Skeletal muscle satellite cell (primary cell): Measurements from ENCODE around the gene CLEC4G.
"Not testable (repeated sequence)": the region's sequence is repeated elsewhere in the genome, so short reads cannot be mapped to it uniquely, and the experiment has no call there.

Source experiments
- H3K27me3 ChIP-seq: 2 replicates; pipeline ENCODE4 v1.7.0; 2013; ENCODE audit warnings: low read length; ENCODE audit not compliant: control insufficient read depth, insufficient read depth
- H3K36me3 ChIP-seq: 2 replicates; pipeline ENCODE4 v1.7.0; 2013; ENCODE audit warnings: mild to moderate bottlenecking, control low read depth, low read length; ENCODE audit not compliant: insufficient read depth
- H3K4me1 ChIP-seq: 2 replicates; pipeline ENCODE4 v1.7.0; 2013; ENCODE audit warnings: low read length; ENCODE audit not compliant: control insufficient read depth, insufficient read depth
- H3K4me2 ChIP-seq: 2 replicates; pipeline ENCODE4 v1.7.0; 2013; ENCODE audit warnings: mild to moderate bottlenecking, low read length
- H3K4me3 ChIP-seq: 2 replicates; pipeline ENCODE4 v1.7.0; 2013; ENCODE audit warnings: low read length
- H3K9ac ChIP-seq: 2 replicates; pipeline ENCODE4 v1.7.0; 2013; ENCODE audit warnings: mild to moderate bottlenecking, low read depth, low read length, moderate library complexity
- H3K9me3 ChIP-seq: replicated peaks from 2 replicates; pipeline ENCODE4 v1.7.0; 2013; ENCODE audit warnings: mild to moderate bottlenecking, control low read depth, low read length

The CLEC4G gene

DNA sequence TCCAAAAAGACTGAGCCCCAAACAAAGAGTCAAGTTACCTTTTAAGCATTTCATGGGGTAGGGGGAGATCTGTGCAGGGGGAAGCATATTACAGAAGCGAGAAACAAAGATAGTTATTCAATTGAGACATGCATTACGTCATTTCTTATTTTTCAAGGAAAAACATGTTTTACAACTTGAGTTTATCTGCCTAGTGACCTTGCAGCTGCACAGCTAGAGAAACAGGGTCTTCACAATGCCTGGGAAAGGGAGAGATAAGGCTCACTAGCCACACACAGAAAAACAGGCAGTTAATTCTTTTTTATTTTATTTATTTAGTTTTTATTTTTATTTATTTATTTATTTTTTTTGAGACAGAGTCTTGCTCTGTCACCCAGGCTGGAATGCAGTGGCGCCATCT is 32.2 kb upstream of the CLEC4G start:
- H3K9me3 ChIP-seq, H3K36me3 ChIP-seq, H3K4me1 ChIP-seq, H3K4me2 ChIP-seq, H3K9ac ChIP-seq, H3K4me3 ChIP-seq: not testable (repeated sequence)
- H3K27me3 ChIP-seq, result peaks cover 22% of the 10 kb centered on the region

DNA sequence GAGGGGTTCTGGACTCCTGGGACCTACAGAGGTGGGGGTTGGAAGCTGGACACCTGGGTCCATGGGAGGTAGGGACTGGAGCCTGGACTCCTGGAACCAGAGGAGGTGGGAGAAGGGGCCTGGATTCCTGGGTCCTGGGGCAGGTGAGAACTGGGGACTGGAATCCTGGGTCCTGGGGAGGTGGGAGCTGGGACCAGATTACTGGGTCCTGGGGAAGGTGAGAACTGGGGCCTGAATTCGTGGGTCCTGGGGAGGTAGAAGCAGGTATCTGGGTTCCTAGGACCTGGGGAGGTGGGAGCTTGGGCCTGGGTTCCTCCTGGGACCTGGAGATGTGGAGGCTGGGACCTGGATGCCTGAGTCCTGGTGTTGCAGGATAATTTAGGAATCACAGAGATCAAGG is 31.8 kb upstream of the CLEC4G start:
- Histone ChIP-seq H3K4me1 (no peaks in the 10 kb centered on the region), H3K4me3 (no peak overlapping the region), H3K36me3 (no peaks in the 10 kb centered on the region), H3K9me3 (peaks cover 6% of the 10 kb centered on the region), H3K9ac (no peak overlapping the region), H3K27me3 (peaks cover 19% of the 10 kb centered on the region), H3K4me2 (no peak overlapping the region)

DNA sequence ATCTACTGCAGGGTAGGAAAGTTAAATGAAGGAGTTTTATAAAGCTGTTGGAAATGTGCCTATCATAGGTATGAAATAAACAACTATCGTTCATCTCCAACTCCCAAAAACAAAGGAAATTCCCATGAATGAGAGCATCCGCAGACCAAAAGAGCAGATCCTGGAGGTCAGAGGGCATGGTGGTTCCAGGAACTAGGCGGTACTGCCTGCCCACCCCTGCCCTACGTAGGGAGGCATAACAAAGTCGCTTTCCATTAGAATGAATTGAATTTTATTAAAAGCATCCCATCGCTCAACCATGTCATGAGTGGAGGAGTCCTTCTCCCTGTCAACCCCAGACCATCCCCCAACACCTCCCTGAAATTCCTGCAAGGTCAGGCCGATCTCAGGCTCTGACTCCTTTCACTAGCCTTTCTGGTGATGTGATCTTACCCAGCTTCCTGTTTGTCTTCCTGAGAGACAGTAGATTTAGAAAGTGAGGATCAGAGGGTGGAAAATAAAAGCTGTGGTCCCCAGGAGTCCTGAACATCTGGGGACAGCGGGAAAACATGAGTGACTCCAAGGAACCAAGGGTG is 30.9 kb upstream of the CLEC4G start, which contains the start of gene CLEC4M:
TSS of gene CLEC4M (plus strand) at position 525 of the 575 bp plus-strand sequence. CDS start at position 549, 24 bp downstream.
- no peaks in the 10 kb centered on the region for H3K4me1 ChIP-seq
- no peaks in the 10 kb centered on the region for H3K36me3 ChIP-seq
- H3K9me3 ChIP-seq, result peaks cover 6% of the 10 kb centered on the region
- H3K4me3 ChIP-seq, result no peak within 1 kb of the TSS
- H3K9ac ChIP-seq, result no peak within 1 kb of the TSS
- H3K27me3 ChIP-seq, result peaks cover 13% of the 10 kb centered on the region
- no peak within 1 kb of the TSS for H3K4me2 ChIP-seq

DNA sequence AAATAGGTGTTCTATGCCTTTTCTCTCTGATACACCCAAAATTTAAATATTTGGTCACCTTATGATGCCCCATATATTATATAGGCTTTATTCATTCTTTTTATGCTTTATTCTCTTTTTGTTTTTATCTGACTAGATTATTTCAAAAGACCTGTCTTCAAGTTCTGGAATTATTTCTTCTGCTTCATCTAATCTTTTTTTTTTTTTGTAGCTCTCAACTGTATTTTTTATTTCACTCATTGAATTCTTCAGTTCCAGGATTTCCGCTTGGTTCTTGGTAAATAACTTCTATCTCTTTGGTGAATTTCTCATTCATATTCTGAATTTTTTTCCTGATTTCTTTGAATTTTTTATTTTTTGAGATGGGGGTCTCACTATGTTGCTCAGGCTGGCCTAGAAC is 27.2 kb upstream of the CLEC4G start:
- Histone ChIP-seq H3K4me3 (no peak overlapping the region), H3K9me3 (peaks cover 11% of the 10 kb centered on the region), H3K4me2 (no peak overlapping the region), H3K9ac (no peak overlapping the region), H3K4me1 (no peaks in the 10 kb centered on the region), H3K27me3 (no peaks in the 10 kb centered on the region), H3K36me3 (no peaks in the 10 kb centered on the region)

DNA sequence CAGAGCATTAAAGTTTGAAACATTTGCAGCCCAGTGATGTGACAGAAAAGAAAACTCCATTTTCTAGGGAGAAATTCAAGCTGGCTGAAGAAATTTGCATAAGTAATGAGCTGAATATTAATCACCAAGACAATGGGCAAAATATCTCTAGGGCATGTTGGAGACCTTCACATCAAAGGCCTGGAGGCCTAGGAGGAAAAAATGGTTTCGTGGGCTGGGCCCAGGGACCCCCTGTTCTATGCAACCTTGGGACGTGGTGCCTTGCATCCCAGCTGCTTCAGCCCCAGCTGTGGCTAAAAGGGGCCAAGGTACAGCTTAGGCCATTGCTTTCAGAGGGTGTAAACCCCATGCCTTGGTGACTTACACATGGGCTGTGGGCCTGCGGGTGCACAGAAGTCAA is 25.4 kb upstream of the CLEC4G start:
- H3K36me3 ChIP-seq, result no peaks in the 10 kb centered on the region
- no peak overlapping the region for H3K4me2 ChIP-seq
- no peaks in the 10 kb centered on the region for H3K4me1 ChIP-seq
- no peaks in the 10 kb centered on the region for H3K27me3 ChIP-seq
- peaks cover 11% of the 10 kb centered on the region for H3K9me3 ChIP-seq
- H3K9ac ChIP-seq, result no peak overlapping the region
- H3K4me3 ChIP-seq, result no peak overlapping the region

DNA sequence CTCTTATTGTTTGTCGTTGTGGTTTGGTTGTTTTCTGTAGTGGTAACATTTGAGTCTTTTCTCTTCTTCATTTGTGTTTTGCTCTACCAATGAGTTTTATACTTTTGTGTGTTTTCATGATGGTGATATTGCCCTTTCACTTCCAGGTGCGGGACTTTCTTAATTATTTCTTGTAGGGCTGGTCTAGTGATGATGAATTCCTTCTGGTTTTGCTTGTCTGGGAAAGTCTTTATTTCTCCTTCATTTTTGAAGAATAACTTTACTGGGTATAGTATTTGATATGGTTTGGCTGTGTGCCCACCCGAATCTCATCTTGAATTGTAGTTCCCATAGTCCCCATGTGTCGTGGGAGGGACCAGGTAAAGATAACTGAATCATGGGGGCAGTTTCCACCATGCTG is 24.3 kb upstream of the CLEC4G start:
- Histone ChIP-seq H3K4me1 (no peaks in the 10 kb centered on the region), H3K36me3 (no peaks in the 10 kb centered on the region), H3K9me3 (peaks cover 11% of the 10 kb centered on the region), H3K4me2 (no peak overlapping the region), H3K9ac (no peak overlapping the region), H3K27me3 (no peaks in the 10 kb centered on the region), H3K4me3 (no peak overlapping the region)

DNA sequence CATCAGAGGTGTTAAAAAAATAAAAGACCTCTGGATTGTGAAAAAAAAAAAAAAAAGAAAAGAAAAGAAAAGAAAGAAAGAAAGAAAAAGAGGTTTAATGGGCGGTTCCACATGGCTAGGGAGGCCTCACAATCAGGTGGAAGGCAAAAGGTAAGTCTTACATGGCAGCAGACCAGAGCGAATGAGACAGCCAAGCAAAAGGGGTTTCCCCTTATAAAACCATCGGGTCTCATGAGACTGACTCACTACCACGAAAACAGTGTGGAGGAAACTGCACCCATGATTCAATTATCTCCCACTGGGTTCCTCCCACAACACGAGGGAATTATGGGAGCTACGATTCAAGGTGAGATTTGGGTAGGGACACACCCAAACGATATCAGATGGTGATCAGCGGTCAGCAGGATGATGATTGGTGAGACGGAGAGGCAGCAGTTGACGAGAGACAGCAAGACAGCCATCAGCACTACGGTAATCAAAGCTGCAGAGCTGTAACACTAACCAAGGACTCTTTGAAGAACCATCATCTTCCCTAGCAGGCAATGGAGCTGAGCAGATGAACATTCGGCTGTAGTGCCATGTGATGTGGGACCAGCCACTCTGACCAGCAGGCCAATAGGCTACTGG is 19.4 kb upstream of the CLEC4G start:
- no peak overlapping the region for H3K4me3 ChIP-seq
- H3K9ac ChIP-seq, result no peak overlapping the region
- H3K36me3 ChIP-seq, result no peaks in the 10 kb centered on the region
- peaks cover 5% of the 10 kb centered on the region for H3K9me3 ChIP-seq
- no peaks in the 10 kb centered on the region for H3K27me3 ChIP-seq
- no peak overlapping the region for H3K4me2 ChIP-seq
- no peaks in the 10 kb centered on the region for H3K4me1 ChIP-seq

DNA sequence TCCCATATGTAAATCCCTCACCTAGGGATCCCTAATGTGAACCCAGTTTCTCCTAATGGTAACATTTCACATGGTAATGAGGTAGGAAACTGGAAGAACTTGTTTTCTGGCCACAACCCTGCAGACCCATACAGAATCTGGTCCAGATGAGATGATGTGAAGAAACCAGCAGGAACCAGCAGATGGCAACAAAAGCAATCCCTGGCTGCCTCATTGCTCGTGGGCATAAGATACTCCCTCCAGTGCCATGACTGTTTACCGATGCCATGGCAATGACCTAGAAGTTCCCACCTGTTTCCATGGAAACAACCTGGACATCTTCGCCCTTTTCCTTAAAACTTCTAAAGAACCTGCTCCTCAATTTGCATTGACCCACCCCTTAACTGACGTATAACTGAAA is 16.8 kb upstream of the CLEC4G start:
- Histone ChIP-seq H3K9me3 (no peaks in the 10 kb centered on the region), H3K4me1 (no peaks in the 10 kb centered on the region), H3K4me2 (no peak overlapping the region), H3K27me3 (peaks cover 7% of the 10 kb centered on the region), H3K4me3 (no peak overlapping the region), H3K9ac (no peak overlapping the region), H3K36me3 (no peaks in the 10 kb centered on the region)

DNA sequence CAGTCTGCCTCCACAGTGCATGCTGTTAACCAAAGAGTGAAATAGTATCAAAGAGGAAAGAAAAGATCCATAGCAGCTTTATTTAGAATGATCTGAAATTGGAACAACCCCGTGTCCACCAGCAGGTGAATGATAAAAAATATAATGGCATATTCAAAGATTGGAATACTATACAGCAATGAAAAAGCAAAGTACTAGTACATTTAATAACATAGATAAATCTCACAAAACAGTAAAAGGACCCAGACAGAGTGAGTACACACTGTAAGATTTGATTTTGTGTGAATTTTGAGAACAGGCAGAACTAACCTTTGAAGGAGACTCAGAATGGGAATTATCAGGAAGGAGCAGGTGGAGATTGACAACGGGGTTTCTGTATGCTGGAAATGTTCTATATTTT is 16.3 kb upstream of the CLEC4G start:
- H3K9ac ChIP-seq, result no peak overlapping the region
- peaks cover 7% of the 10 kb centered on the region for H3K27me3 ChIP-seq
- H3K4me1 ChIP-seq, result no peaks in the 10 kb centered on the region
- H3K9me3 ChIP-seq, result no peaks in the 10 kb centered on the region
- H3K36me3 ChIP-seq, result no peaks in the 10 kb centered on the region
- H3K4me3 ChIP-seq, result no peak overlapping the region
- no peak overlapping the region for H3K4me2 ChIP-seq

DNA sequence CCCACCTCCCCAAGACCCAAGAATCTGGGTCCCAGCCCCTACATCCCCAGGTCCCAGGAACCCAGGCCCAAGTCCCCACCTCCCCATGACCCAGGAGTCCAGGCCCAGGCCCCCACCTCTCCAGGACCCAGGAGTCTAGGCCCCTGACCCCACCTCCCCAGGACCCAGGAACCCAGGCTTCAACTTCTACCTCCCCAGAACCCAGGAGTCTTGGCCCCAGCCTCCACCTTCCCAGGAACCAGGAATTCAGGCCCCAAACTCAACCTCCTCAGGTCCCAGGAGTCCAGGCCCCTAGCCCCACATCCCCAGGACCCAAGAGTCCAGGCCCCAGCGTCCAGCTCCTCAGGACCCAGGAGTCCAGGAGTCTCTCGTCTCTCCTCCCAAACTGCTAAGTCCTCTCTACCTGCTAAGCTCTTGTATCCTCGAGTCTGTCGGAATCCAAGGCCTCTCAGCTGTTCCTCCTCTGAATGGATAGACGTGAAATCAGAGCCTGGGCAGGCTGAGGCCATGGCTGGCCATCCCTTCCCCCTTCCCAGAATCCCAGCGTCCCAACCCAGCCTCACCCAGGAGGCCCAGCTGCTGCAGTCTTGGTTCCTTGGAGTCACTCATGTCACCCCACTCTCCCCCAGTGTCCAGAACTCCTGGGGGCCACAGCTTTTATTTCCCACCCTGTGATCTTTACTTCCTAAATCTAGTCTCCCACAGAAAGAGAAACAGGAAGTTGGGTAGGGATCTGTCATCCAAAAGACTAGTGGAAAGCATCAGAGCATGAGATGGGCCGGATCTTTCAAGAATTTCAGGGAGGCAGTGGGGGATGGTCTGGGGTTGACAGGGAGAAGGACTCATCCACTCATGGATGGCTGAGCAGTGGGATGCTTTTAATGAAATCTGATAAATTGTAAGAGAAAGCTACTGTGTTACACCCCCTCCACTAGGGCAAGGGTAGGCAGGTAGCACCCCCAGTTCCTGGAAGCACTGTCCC is 15.3 kb upstream of the CLEC4G start, which contains the start of gene CD209:
TSS of gene CD209 (minus strand) at position 632 of the 982 bp plus-strand sequence. CDS start at position 609, 23 bp downstream.
- Histone ChIP-seq H3K9ac (no peak within 1 kb of the TSS), H3K9me3 (no peaks in the 10 kb centered on the region), H3K36me3 (no peaks in the 10 kb centered on the region), H3K4me3 (no peak within 1 kb of the TSS), H3K4me1 (no peaks in the 10 kb centered on the region), H3K27me3 (peaks cover 7% of the 10 kb centered on the region), H3K4me2 (no peak within 1 kb of the TSS)

DNA sequence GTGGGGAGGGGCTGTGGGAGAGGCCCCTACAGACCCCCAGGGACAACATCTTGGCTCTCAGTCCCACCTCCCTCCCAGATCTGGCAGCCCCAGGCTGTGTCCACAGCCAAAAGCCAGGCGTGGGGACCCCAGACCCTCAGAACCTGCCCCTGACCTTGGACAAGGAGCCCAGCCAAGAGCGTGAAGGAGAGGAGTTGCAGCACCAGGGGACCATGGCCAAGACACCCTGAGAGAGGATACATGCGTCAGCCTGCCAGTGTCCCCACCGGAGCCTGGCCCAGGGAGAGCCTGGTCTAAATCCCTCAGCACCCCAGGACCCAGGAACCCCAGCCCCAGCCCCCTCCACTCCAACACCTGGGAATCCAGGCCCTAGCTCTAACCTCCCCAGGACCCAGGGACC is 14.4 kb upstream of the CLEC4G start:
- not testable (repeated sequence) for H3K27me3 ChIP-seq, H3K9ac ChIP-seq, H3K9me3 ChIP-seq, H3K4me1 ChIP-seq, H3K4me2 ChIP-seq, H3K36me3 ChIP-seq, H3K4me3 ChIP-seq
